Adipocyte (in vitro differentiated cells): ENCODE measurements around the gene MRPL49.

Experiments
- DNase-seq: peaks from one replicate; pipeline ENCODE4 v3.0.0-alpha.2; 2015; ENCODE audit warnings: low read depth
- H3K27me3 ChIP-seq: replicated peaks from 2 replicates; pipeline ENCODE4 v1.7.0; 2013; ENCODE audit warnings: mild to moderate bottlenecking, low read length, moderate library complexity; ENCODE audit not compliant: control insufficient read depth, insufficient read depth
- H3K36me3 ChIP-seq: 2 replicates; pipeline ENCODE4 v1.7.0; 2013; ENCODE audit warnings: low read length, mild to moderate bottlenecking, moderate library complexity; ENCODE audit not compliant: control insufficient read depth, insufficient read depth, severe bottlenecking
- H3K4me1 ChIP-seq: 2 replicates; pipeline ENCODE4 v1.7.0; 2013; ENCODE audit warnings: mild to moderate bottlenecking, low read length, moderate library complexity; ENCODE audit not compliant: control insufficient read depth, insufficient read depth
- H3K4me3 ChIP-seq: 2 replicates; pipeline ENCODE4 v1.7.0; 2013; ENCODE audit warnings: mild to moderate bottlenecking, low read length, moderate library complexity
- H3K9ac ChIP-seq: 2 replicates; pipeline ENCODE4 v1.7.0; 2013; ENCODE audit warnings: mild to moderate bottlenecking, low read length, moderate library complexity
- H3K9me3 ChIP-seq: 2 replicates; pipeline ENCODE4 v1.7.0; 2013; ENCODE audit warnings: mild to moderate bottlenecking, low read length, moderate library complexity; ENCODE audit not compliant: control insufficient read depth

MRPL49 gene

GRCh38 chr11:65120831-65121230 lies 1.3 kb upstream of the MRPL49 start:
- Histone ChIP-seq H3K27me3 (no peaks in the 10 kb centered on the region), H3K9me3 (no peaks in the 10 kb centered on the region), H3K36me3 (peaks cover 51% of the 10 kb centered on the region), H3K9ac (peak overlapping the region; percentile 96), H3K4me3 (peak overlapping the region; percentile 95), H3K4me1 (peaks cover 23% of the 10 kb centered on the region)
- no peak for DNase-seq

- H3K27me3 ChIP-seq, result no peaks in the 10 kb centered on the region
- H3K4me1 ChIP-seq, result peaks cover 17% of the 10 kb centered on the region
- peak; percentile 42 for DNase-seq
- peak overlapping the region; percentile 95 for H3K4me3 ChIP-seq
- H3K9me3 ChIP-seq, result no peaks in the 10 kb centered on the region
- peaks cover 54% of the 10 kb centered on the region for H3K36me3 ChIP-seq
- peak overlapping the region; percentile 96 for H3K9ac ChIP-seq
Measured at GRCh38 chr11:65121447-65121864, 665 bp upstream of the MRPL49 start.

- no peak overlapping the region for H3K9ac ChIP-seq
- H3K36me3 ChIP-seq, result peaks cover 67% of the 10 kb centered on the region
- no peaks in the 10 kb centered on the region for H3K27me3 ChIP-seq
- H3K4me1 ChIP-seq, result peaks cover 14% of the 10 kb centered on the region
- H3K4me3 ChIP-seq, result no peak overlapping the region
- H3K9me3 ChIP-seq, result no peaks in the 10 kb centered on the region
- DNase-seq, result no peak
Measured at GRCh38 chr11:65124480-65125196, 2.5 kb downstream of the MRPL49 start.

- Histone ChIP-seq H3K9ac (no peak overlapping the region), H3K36me3 (peaks cover 67% of the 10 kb centered on the region), H3K9me3 (no peaks in the 10 kb centered on the region), H3K4me3 (no peak overlapping the region), H3K27me3 (no peaks in the 10 kb centered on the region), H3K4me1 (peaks cover 14% of the 10 kb centered on the region)
- no peak for DNase-seq
Measured at GRCh38 chr11:65125197-65126056, 3.3 kb downstream of the MRPL49 start.

GRCh38 chr11:65126624-65127274 lies 4.6 kb downstream of the MRPL49 start:
- DNase-seq, result no peak
- H3K9ac ChIP-seq, result no peak overlapping the region
- peaks cover 71% of the 10 kb centered on the region for H3K36me3 ChIP-seq
- H3K4me3 ChIP-seq, result no peak overlapping the region
- peaks cover 5% of the 10 kb centered on the region for H3K4me1 ChIP-seq
- H3K27me3 ChIP-seq, result no peaks in the 10 kb centered on the region
- no peaks in the 10 kb centered on the region for H3K9me3 ChIP-seq

- peaks cover 9% of the 10 kb centered on the region for H3K4me1 ChIP-seq
- no peak overlapping the region for H3K4me3 ChIP-seq
- H3K9ac ChIP-seq, result no peak overlapping the region
- no peak for DNase-seq
- H3K27me3 ChIP-seq, result no peaks in the 10 kb centered on the region
- no peaks in the 10 kb centered on the region for H3K9me3 ChIP-seq
- H3K36me3 ChIP-seq, result peaks cover 80% of the 10 kb centered on the region
Measured at GRCh38 chr11:65127473-65128181, 5.5 kb downstream of the MRPL49 start.

- H3K4me3 ChIP-seq, result no peak overlapping the region
- no peak overlapping the region for H3K9ac ChIP-seq
- peaks cover 11% of the 10 kb centered on the region for H3K4me1 ChIP-seq
- H3K36me3 ChIP-seq, result peaks cover 84% of the 10 kb centered on the region
- DNase-seq, result no peak
- no peaks in the 10 kb centered on the region for H3K27me3 ChIP-seq
- H3K9me3 ChIP-seq, result no peaks in the 10 kb centered on the region
Measured at GRCh38 chr11:65128182-65129145, 6.3 kb downstream of the MRPL49 start.

- DNase-seq, result no peak
- Histone ChIP-seq H3K4me1 (peaks cover 11% of the 10 kb centered on the region), H3K9ac (no peak overlapping the region), H3K36me3 (peaks cover 80% of the 10 kb centered on the region), H3K4me3 (no peak overlapping the region), H3K27me3 (no peaks in the 10 kb centered on the region), H3K9me3 (no peaks in the 10 kb centered on the region)
Measured at GRCh38 chr11:65129649-65130441, 7.7 kb downstream of the MRPL49 start.

GRCh38 chr11:65130631-65131416 lies 8.7 kb downstream of the MRPL49 start:
- DNase-seq, result no peak
- peaks cover 70% of the 10 kb centered on the region for H3K36me3 ChIP-seq
- H3K9me3 ChIP-seq, result no peaks in the 10 kb centered on the region
- H3K9ac ChIP-seq, result no peak overlapping the region
- H3K27me3 ChIP-seq, result no peaks in the 10 kb centered on the region
- peaks cover 16% of the 10 kb centered on the region for H3K4me1 ChIP-seq
- no peak overlapping the region for H3K4me3 ChIP-seq
